Measurements from ENCODE around the gene PILRA.
"Not testable (repeated sequence)": the region's sequence is repeated elsewhere in the genome, so short reads cannot be mapped to it uniquely, and the experiment has no call there.

The PILRA gene

DNA sequence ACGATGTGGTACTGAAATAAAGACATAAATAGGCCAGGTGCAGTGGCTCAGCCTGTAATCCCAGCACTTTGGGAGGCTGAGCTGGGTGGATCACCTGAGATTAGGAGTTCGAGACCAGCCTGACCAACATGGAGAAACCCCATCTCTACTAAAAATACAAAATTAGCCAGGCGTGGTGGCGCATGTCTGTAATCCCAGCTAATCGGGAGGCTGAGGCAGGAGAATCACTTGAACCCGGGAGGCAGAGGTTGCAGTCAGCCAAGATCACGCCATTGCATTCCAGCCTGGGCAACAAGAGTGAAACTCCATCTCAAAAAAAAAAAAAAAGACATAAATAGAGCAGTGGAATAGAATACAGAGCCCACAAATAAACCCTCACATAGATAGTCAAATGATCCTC, 9.5 kb upstream of the PILRA start:
- H2BK120ac ChIP-seq (ENCODE audit: insufficient read depth, low read length, poor library complexity); H2BK5ac ChIP-seq (ENCODE audit: low read depth, low read length, poor library complexity); H4K8ac ChIP-seq (ENCODE audit: low read depth, low read length); H3K27me3 ChIP-seq (ENCODE audit: insufficient read depth, low read length); H2AK5ac ChIP-seq (ENCODE audit: low read length); H3K9ac ChIP-seq (ENCODE audit: low read length); H2BK12ac ChIP-seq (ENCODE audit: low read length); H3K4me3 ChIP-seq (ENCODE audit: low read depth, low read length); H3K23ac ChIP-seq (ENCODE audit: low read length); H4K91ac ChIP-seq (ENCODE audit: low read depth, low read length); H3K4me1 ChIP-seq (ENCODE audit: control insufficient read depth in 1 of 2, insufficient read depth in 2 of 2, low read length in 2 of 2); DNase-seq; H3K79me1 ChIP-seq (ENCODE audit: low read length); H3K18ac ChIP-seq (ENCODE audit: low read length); H3K14ac ChIP-seq (ENCODE audit: low read length); H3K9me3 ChIP-seq (ENCODE audit: insufficient read depth, low read depth, low read length); H3K4me2 ChIP-seq (ENCODE audit: low read length); H3K79me2 ChIP-seq (ENCODE audit: control insufficient read depth, insufficient read depth, low read length, poor library complexity); H2AFZ ChIP-seq (ENCODE audit: insufficient read depth, low read length, poor library complexity); H3K27ac ChIP-seq (ENCODE audit: low read depth, low read length); H3K4ac ChIP-seq (ENCODE audit: low read depth, low read length); H4K12ac ChIP-seq (ENCODE audit: low read depth, low read length): not testable (repeated sequence)
- peaks cover 36 to 38% of the 10 kb centered on the region in 2 experiments for H3K36me3 ChIP-seq (ENCODE audit: control insufficient read depth in 1 of 2, insufficient read depth in 2 of 2, low read length in 2 of 2)
- no CpG with 5 or more reads among the region's 7 CpGs for WGBS (ENCODE audit: extremely low coverage, insufficient coverage, insufficient read length)

GRCh38 chr7:100364480-100364879, 8.8 kb upstream of the PILRA start:
- no peaks in the 10 kb centered on the region for H3K4me1 ChIP-seq (ENCODE audit: control insufficient read depth in 1 of 2, insufficient read depth in 2 of 2, low read length in 2 of 2)
- no peak for DNase-seq

GRCh38 chr7:100365998-100366367, 7.3 kb upstream of the PILRA start:
- not testable (repeated sequence) for H4K8ac ChIP-seq (ENCODE audit: low read depth, low read length); H3K27me3 ChIP-seq (ENCODE audit: insufficient read depth, low read length)

More at GRCh38 chr7:100364480-100364879, 8.8 kb upstream of the PILRA start:
- Histone ChIP-seq H3K36me3 (ENCODE audit: control insufficient read depth in 1 of 2, insufficient read depth in 2 of 2, low read length in 2 of 2) (peaks cover 29 to 31% of the 10 kb centered on the region in 2 experiments), H3K27me3 (ENCODE audit: insufficient read depth, low read length) (no peaks in the 10 kb centered on the region), H3K23ac (ENCODE audit: low read length) (no peak overlapping the region), H2BK12ac (ENCODE audit: low read length) (no peak overlapping the region), H3K4ac (ENCODE audit: low read depth, low read length) (no peak overlapping the region), H4K12ac (ENCODE audit: low read depth, low read length) (no peak overlapping the region), H4K91ac (ENCODE audit: low read depth, low read length) (no peak overlapping the region), H3K18ac (ENCODE audit: low read length) (no peak overlapping the region), H3K4me3 (ENCODE audit: low read depth, low read length) (no peak overlapping the region), H2BK120ac (ENCODE audit: insufficient read depth, low read length, poor library complexity) (no peak overlapping the region), H2BK5ac (ENCODE audit: low read depth, low read length, poor library complexity) (no peak overlapping the region), H3K27ac (ENCODE audit: low read depth, low read length) (no peak overlapping the region), H4K8ac (ENCODE audit: low read depth, low read length) (no peak overlapping the region), H3K9ac (ENCODE audit: low read length) (no peak overlapping the region), H3K79me2 (ENCODE audit: control insufficient read depth, insufficient read depth, low read length, poor library complexity) (no peaks in the 10 kb centered on the region), H3K79me1 (ENCODE audit: low read length) (no peaks in the 10 kb centered on the region), H3K9me3 (ENCODE audit: insufficient read depth, low read depth, low read length) (no peaks in the 10 kb centered on the region), H3K4me2 (ENCODE audit: low read length) (no peak overlapping the region), H2AK5ac (ENCODE audit: low read length) (no peak overlapping the region), H3K14ac (ENCODE audit: low read length) (no peak overlapping the region), H2AFZ (ENCODE audit: insufficient read depth, low read length, poor library complexity) (no peak overlapping the region)
- no CpG with 5 or more reads among the region's 6 CpGs for WGBS (ENCODE audit: extremely low coverage, insufficient coverage, insufficient read length)

GRCh38 chr7:100366411-100367250, 6.7 kb upstream of the PILRA start:
- Histone ChIP-seq H2AFZ (ENCODE audit: insufficient read depth, low read length, poor library complexity) (no peak overlapping the region), H3K4me1 (ENCODE audit: control insufficient read depth in 1 of 2, insufficient read depth in 2 of 2, low read length in 2 of 2) (no peaks in the 10 kb centered on the region), H2BK5ac (ENCODE audit: low read depth, low read length, poor library complexity) (no peak overlapping the region), H3K79me1 (ENCODE audit: low read length) (no peaks in the 10 kb centered on the region), H3K4ac (ENCODE audit: low read depth, low read length) (no peak overlapping the region), H3K4me3 (ENCODE audit: low read depth, low read length) (no peak overlapping the region), H2BK12ac (ENCODE audit: low read length) (no peak overlapping the region), H3K9ac (ENCODE audit: low read length) (no peak overlapping the region), H2BK120ac (ENCODE audit: insufficient read depth, low read length, poor library complexity) (no peak overlapping the region), H4K91ac (ENCODE audit: low read depth, low read length) (no peak overlapping the region), H3K18ac (ENCODE audit: low read length) (no peak overlapping the region), H3K27me3 (ENCODE audit: insufficient read depth, low read length) (no peaks in the 10 kb centered on the region), H3K9me3 (ENCODE audit: insufficient read depth, low read depth, low read length) (no peaks in the 10 kb centered on the region), H3K14ac (ENCODE audit: low read length) (no peak overlapping the region), H4K12ac (ENCODE audit: low read depth, low read length) (no peak overlapping the region), H3K36me3 (ENCODE audit: control insufficient read depth in 1 of 2, insufficient read depth in 2 of 2, low read length in 2 of 2) (peaks cover 11 to 15% of the 10 kb centered on the region in 2 experiments), H4K8ac (ENCODE audit: low read depth, low read length) (no peak overlapping the region), H3K23ac (ENCODE audit: low read length) (no peak overlapping the region), H3K27ac (ENCODE audit: low read depth, low read length) (no peak overlapping the region), H3K4me2 (ENCODE audit: low read length) (no peak overlapping the region), H2AK5ac (ENCODE audit: low read length) (no peak overlapping the region), H3K79me2 (ENCODE audit: control insufficient read depth, insufficient read depth, low read length, poor library complexity) (no peaks in the 10 kb centered on the region)
- DNase-seq = no peak
- no CpG with 5 or more reads among the region's 16 CpGs for WGBS (ENCODE audit: extremely low coverage, insufficient coverage, insufficient read length)

More at GRCh38 chr7:100365998-100366367, 7.3 kb upstream of the PILRA start:
- not testable (repeated sequence) for H3K23ac ChIP-seq (ENCODE audit: low read length); H4K12ac ChIP-seq (ENCODE audit: low read depth, low read length); H2AFZ ChIP-seq (ENCODE audit: insufficient read depth, low read length, poor library complexity); H3K27ac ChIP-seq (ENCODE audit: low read depth, low read length); H4K91ac ChIP-seq (ENCODE audit: low read depth, low read length); DNase-seq; H3K14ac ChIP-seq (ENCODE audit: low read length); H3K9ac ChIP-seq (ENCODE audit: low read length); H3K18ac ChIP-seq (ENCODE audit: low read length); H3K4me3 ChIP-seq (ENCODE audit: low read depth, low read length); H2AK5ac ChIP-seq (ENCODE audit: low read length); H3K79me2 ChIP-seq (ENCODE audit: control insufficient read depth, insufficient read depth, low read length, poor library complexity); H3K4me1 ChIP-seq (ENCODE audit: control insufficient read depth in 1 of 2, insufficient read depth in 2 of 2, low read length in 2 of 2); H3K4me2 ChIP-seq (ENCODE audit: low read length); H2BK120ac ChIP-seq (ENCODE audit: insufficient read depth, low read length, poor library complexity); H2BK12ac ChIP-seq (ENCODE audit: low read length); H2BK5ac ChIP-seq (ENCODE audit: low read depth, low read length, poor library complexity); H3K4ac ChIP-seq (ENCODE audit: low read depth, low read length); H3K79me1 ChIP-seq (ENCODE audit: low read length); H3K9me3 ChIP-seq (ENCODE audit: insufficient read depth, low read depth, low read length)
- peaks cover 17 to 21% of the 10 kb centered on the region in 2 experiments for H3K36me3 ChIP-seq (ENCODE audit: control insufficient read depth in 1 of 2, insufficient read depth in 2 of 2, low read length in 2 of 2)
- no CpG with 5 or more reads among the region's 7 CpGs for WGBS (ENCODE audit: extremely low coverage, insufficient coverage, insufficient read length)

Data from trophoblast cell (in vitro differentiated cells and primary cell).